Stomach (tissue), 4 donors: ENCODE measurements around the gene CAMK2G.

Experiments used
- CTCF ChIP-seq, 7 experiments: fragments of 450-650 bp in 4 of 7; fragments of 200-600 bp in 3 of 7; sonication (generic) in 3 of 7; IDR thresholded peaks; one replicate each; pipeline ENCODE4 v1.5.1; 2016 to 2019; ENCODE audit warnings: antibody characterized with exemption in 7 of 7, control low read depth in 2 of 7, mild to moderate bottlenecking in 1 of 7
- EP300 ChIP-seq: sonication (generic); formaldehyde crosslinking; IDR thresholded peaks from one replicate; pipeline ENCODE4 v1.6.1; 2017; ENCODE audit warnings: antibody characterized with exemption
- POLR2A ChIP-seq, 4 donors: fragments of 450-650 bp; IDR thresholded peaks; one replicate each; pipeline ENCODE4 v1.6.1; 2016; ENCODE audit warnings: antibody characterized with exemption in 4 of 4, control low read depth in 2 of 4, mild to moderate bottlenecking in 1 of 4, moderate library complexity in 1 of 4
- POLR2AphosphoS5 ChIP-seq, 3 donors: sonication (generic); formaldehyde crosslinking; IDR thresholded peaks; one replicate each; pipeline ENCODE4 v1.6.1; 2016; ENCODE audit warnings: antibody characterized with exemption in 3 of 3

GRCh38 chr10:73838008-73838567 lies 36.3 kb downstream of the CAMK2G start:
- TF ChIP-seq CTCF (IDR thresholded peaks at IDR 0.05) (no peak), POLR2A (IDR thresholded peaks at IDR 0.05) (no peak), POLR2AphosphoS5 (IDR thresholded peaks at IDR 0.05) (no peak), EP300 (no peak)
